ENCODE data around the gene ARL8A.
"Not testable (repeated sequence)": the region's sequence is repeated elsewhere in the genome, so short reads cannot be mapped to it uniquely, and the experiment has no call there.

Gene ARL8A

GRCh38 chr1:202172015-202172355 is 27.4 kb upstream of the ARL8A start:
- no peak for FAIRE-seq

GRCh38 chr1:202171292-202172014 is 26.9 kb upstream of the ARL8A start:
- FAIRE-seq = no peak

- FAIRE-seq = no peak
Measured at GRCh38 chr1:202170726-202171125, 26.2 kb upstream of the ARL8A start.

GRCh38 chr1:202168861-202169260 is 24.3 kb upstream of the ARL8A start:
- no peak for FAIRE-seq

GRCh38 chr1:202167708-202168415 is 23.3 kb upstream of the ARL8A start:
- no peak for FAIRE-seq

- FAIRE-seq = not testable (repeated sequence)
Measured at GRCh38 chr1:202167054-202167453, 22.5 kb upstream of the ARL8A start.

GRCh38 chr1:202165942-202166843 is 21.7 kb upstream of the ARL8A start:
- no peak for FAIRE-seq

- FAIRE-seq = no peak
Measured at GRCh38 chr1:202165267-202165941, 20.9 kb upstream of the ARL8A start.

GRCh38 chr1:202164271-202165037 is 19.9 kb upstream of the ARL8A start:
- FAIRE-seq = no peak

- no peak for FAIRE-seq
Measured at GRCh38 chr1:202163281-202164270, 19.0 kb upstream of the ARL8A start.

- FAIRE-seq = no peak
Measured at GRCh38 chr1:202162418-202163280, 18.1 kb upstream of the ARL8A start.

- FAIRE-seq = no peak
Measured at GRCh38 chr1:202162047-202162417, 17.5 kb upstream of the ARL8A start.

- FAIRE-seq = no peak
Measured at GRCh38 chr1:202161151-202162046, 16.9 kb upstream of the ARL8A start.

GRCh38 chr1:202160377-202160940 is 15.9 kb upstream of the ARL8A start, which contains the start of gene PTPN7:
TSS of gene PTPN7 (minus strand) at chr1:202160602. CDS start at chr1:202159402, 1,200 bp downstream.
- FAIRE-seq = no peak

GRCh38 chr1:202159534-202160371 is 15.2 kb upstream of the ARL8A start:
- FAIRE-seq = no peak

- no peak for FAIRE-seq
Measured at GRCh38 chr1:202158810-202159533, 14.4 kb upstream of the ARL8A start.

- FAIRE-seq = no peak
Measured at GRCh38 chr1:202157945-202158344, 13.4 kb upstream of the ARL8A start.

Data from G401.6 (cell line).